HepG2 (cell line): ENCODE measurements around the gene CACHD1. TPM values are rescaled to one million over a fixed set of nuclear protein-coding genes. Genes with fewer than 3 reads are reported as not detected.

Experiments
- ATAC-seq: fragments of 200-7000 bp; cut with Tn5 transposase; 3 replicates; pipeline ENCODE4 v1.9.1; 2020; ENCODE audit warnings: mild to moderate bottlenecking, moderate library complexity
- BruUV-seq: library from RNA; stranded (reverse); fragments of 400-500 nt; replicated peaks from 2 replicates; lab custom pipeline; 2021; lab: Mats Ljungman, UMichigan
- CTCF ChIA-PET: fragments of 300-600 bp; formaldehyde crosslinking; extraction: SDS; loops from one replicate; lab custom pipeline; 2021; ENCODE audit warnings: low total read pairs, inconsistent platforms, low intra/inter-chr PET ratio; lab: Yijun Ruan, JAX
- POLR2A ChIA-PET: fragments of 350-600 bp; sonication (Branson Sonifier 250); formaldehyde crosslinking; loops from one replicate; lab custom pipeline; 2020; ENCODE audit warnings: antibody characterized with exemption, inconsistent platforms; lab: Yijun Ruan, JAX
- DNase-seq: peaks from one replicate; pipeline ENCODE4 v3.0.0-alpha.2; 2015; ENCODE audit warnings: low spot score
- FAIRE-seq: peaks from 3 replicates; lab custom pipeline; 2011; peaks lifted over from hg19 to GRCh38; lab: Jason Lieb, UNC
- H2AFZ ChIP-seq: one replicate; pipeline ENCODE4 v1.6.1; 2011; ENCODE audit warnings: low read length, inconsistent platforms
- H3K27ac ChIP-seq: fragments of 300-600 bp; 3 replicates; pipeline ENCODE4 v1.8.0; 2011; ENCODE audit warnings: mixed run types, mild to moderate bottlenecking, mixed read lengths, low read length, inconsistent platforms; ENCODE audit not compliant: insufficient read depth; ENCODE audit errors: extremely low read length
- H3K27me3 ChIP-seq, 2 experiments: fragments of 200-600 bp in 1 of 2; 2 replicates in 1 of 2; 3 replicates in 1 of 2; pipeline versions ENCODE4 v1.6.0 to v1.8.0; 2011; ENCODE audit warnings: low read length in 2 of 2, mild to moderate bottlenecking in 2 of 2, moderate library complexity in 2 of 2, inconsistent platforms in 1 of 2; ENCODE audit not compliant: insufficient read depth in 2 of 2, control insufficient read depth in 1 of 2
- H3K36me3 ChIP-seq, 2 experiments: fragments of 200-600 bp in 1 of 2; replicated peaks in 1 of 2; 2 replicates in 1 of 2; 3 replicates in 1 of 2; pipeline versions ENCODE4 v1.5.1 to v1.8.0; 2011; ENCODE audit warnings: low read length in 2 of 2, inconsistent platforms in 1 of 2; ENCODE audit not compliant: insufficient read depth in 2 of 2, control insufficient read depth in 1 of 2
- H3K4me1 ChIP-seq: 2 replicates; pipeline ENCODE4 v1.5.1; 2012; ENCODE audit warnings: low read length, inconsistent platforms; ENCODE audit not compliant: insufficient read depth
- H3K4me2 ChIP-seq: 2 replicates; pipeline ENCODE4 v1.6.0; 2011; ENCODE audit warnings: low read depth, low read length, inconsistent platforms
- H3K4me3 ChIP-seq, 3 experiments: fragments of 200-600 bp in 1 of 3; sonication (generic), shearing (Covaris generic) in 1 of 3; replicated peaks in 1 of 3; 2 replicates each; pipeline ENCODE4 v1.5.1; 2011 to 2016; ENCODE audit warnings: low read length in 3 of 3, inconsistent platforms in 2 of 3, low read depth in 2 of 3, mild to moderate bottlenecking in 2 of 3, control low read depth in 1 of 3, mixed read lengths in 1 of 3; ENCODE audit not compliant: insufficient read depth in 1 of 3
- H3K79me2 ChIP-seq: one replicate; pipeline ENCODE4 v1.6.1; 2011; ENCODE audit warnings: low read length, inconsistent platforms; ENCODE audit not compliant: insufficient read depth
- H3K9ac ChIP-seq: 2 replicates; pipeline ENCODE4 v1.6.0; 2011; ENCODE audit warnings: mild to moderate bottlenecking, low read depth, low read length, inconsistent platforms; ENCODE audit not compliant: insufficient read depth
- H3K9me3 ChIP-seq: 2 replicates; pipeline ENCODE4 v1.5.1; 2012; ENCODE audit warnings: mild to moderate bottlenecking, low read length
- H4K20me1 ChIP-seq: 2 replicates; pipeline ENCODE4 v1.6.0; 2011; ENCODE audit warnings: inconsistent platforms, mild to moderate bottlenecking, low read length, moderate library complexity; ENCODE audit not compliant: insufficient read depth
- AKAP8 ChIP-seq: sonication (generic); formaldehyde crosslinking; IDR thresholded peaks from 2 replicates; pipeline ENCODE4 v1.5.1; 2020; ENCODE audit warnings: mild to moderate bottlenecking, missing genetic modification reagents
- DMAP1 ChIP-seq: IDR thresholded peaks from 2 replicates; pipeline ENCODE4 v1.6.1; 2016
- GPN1 ChIP-seq: sonication (generic); formaldehyde crosslinking; IDR thresholded peaks from 2 replicates; pipeline ENCODE4 v1.5.1; 2020; ENCODE audit warnings: missing genetic modification reagents, borderline replicate concordance
- KDM2A ChIP-seq: sonication (generic); formaldehyde crosslinking; IDR thresholded peaks from 2 replicates; pipeline ENCODE4 v1.4.0; 2020; ENCODE audit warnings: low read depth, missing genetic modification reagents, borderline replicate concordance
- MXD4 ChIP-seq: IDR thresholded peaks from 2 replicates; pipeline ENCODE4 v1.6.1; 2016; ENCODE audit warnings: mild to moderate bottlenecking, missing biosample characterization, missing genetic modification reagents
- RARA ChIP-seq: IDR thresholded peaks from 2 replicates; pipeline ENCODE4 v1.6.1; 2016; ENCODE audit warnings: missing genetic modification reagents, missing compliant biosample characterization
- REPIN1 ChIP-seq: sonication (generic); formaldehyde crosslinking; IDR thresholded peaks from 2 replicates; pipeline ENCODE4 v1.8.0; 2022; ENCODE audit warnings: missing genetic modification reagents, low read depth, mild to moderate bottlenecking, borderline replicate concordance
- SIX1 ChIP-seq: sonication (generic); formaldehyde crosslinking; IDR thresholded peaks from 2 replicates; pipeline ENCODE4 v1.4.0; 2020; ENCODE audit warnings: missing genetic modification reagents, borderline replicate concordance
- SIX4 ChIP-seq: sonication (generic); formaldehyde crosslinking; IDR thresholded peaks from 2 replicates; pipeline ENCODE4 v1.4.0; 2020; ENCODE audit warnings: missing genetic modification reagents
- SMYD3 ChIP-seq: sonication (generic); formaldehyde crosslinking; IDR thresholded peaks from 2 replicates; pipeline ENCODE4 v1.8.1; 2023; ENCODE audit warnings: mild to moderate bottlenecking, missing genetic modification reagents
- SNAPC2 ChIP-seq: sonication (generic); formaldehyde crosslinking; IDR thresholded peaks from 2 replicates; pipeline ENCODE4 v1.8.1; 2022; ENCODE audit warnings: mild to moderate bottlenecking, missing genetic modification reagents
- TBX2 ChIP-seq: sonication (generic); formaldehyde crosslinking; IDR thresholded peaks from 2 replicates; pipeline ENCODE4 v1.5.0; 2020; ENCODE audit warnings: missing genetic modification reagents, mild to moderate bottlenecking, borderline replicate concordance
- ZNF337 ChIP-seq: sonication (generic); formaldehyde crosslinking; IDR thresholded peaks from 2 replicates; pipeline ENCODE4 v1.5.1; 2020; ENCODE audit warnings: missing genetic modification reagents, low read depth, mild to moderate bottlenecking, borderline replicate concordance
- ZNF33B ChIP-seq: sonication (generic); formaldehyde crosslinking; IDR thresholded peaks from 2 replicates; pipeline ENCODE4 v1.5.1; 2020; ENCODE audit warnings: mild to moderate bottlenecking, missing genetic modification reagents
- ZNF577 ChIP-seq: sonication (generic); formaldehyde crosslinking; IDR thresholded peaks from 2 replicates; pipeline ENCODE4 v1.4.0; 2020; ENCODE audit warnings: mild to moderate bottlenecking, low read depth, missing genetic modification reagents, borderline replicate concordance
- ZNF605 ChIP-seq: sonication (generic); formaldehyde crosslinking; IDR thresholded peaks from 2 replicates; pipeline ENCODE4 v1.8.0; 2022; ENCODE audit warnings: mild to moderate bottlenecking, missing genetic modification reagents
- ZNF713 ChIP-seq: sonication (generic); formaldehyde crosslinking; IDR thresholded peaks from 2 replicates; pipeline ENCODE4 v1.4.0; 2020; ENCODE audit warnings: mild to moderate bottlenecking, missing genetic modification reagents
- WGBS: methylation state at CpG from one replicate; pipeline ENCODE4 v1.1.6; 2017; ENCODE audit warnings: low lambda C conversion rate; 5-methylcytosine and 5-hydroxymethylcytosine counted together
- in situ Hi-C: cut with HindIII; loops from 2 replicates; pipeline ENCODE4 v1.10.0; 2017; ENCODE audit warnings: low pct_unique_long_range_greater_than_20kb; ENCODE audit not compliant: extremely low pct_ligation_motif_present
- intact Hi-C: fragments of 100-400 bp; cut with micrococcal nuclease; formaldehyde crosslinking; loops from one replicate; pipeline ENCODE4 v1.10.0; 2022; ENCODE audit not compliant: unreplicated experiment
- polyA plus RNA-seq, 8 experiments: library from polyadenylated mRNA; depleted of rRNA in 3 of 8; stranded (reverse) in 7 of 8; unstranded in 1 of 8; fragments of >200 nt; fragmentation: Illumina TruSeq in 4 of 8; extraction: Trizol in 4 of 8; gene quantifications; 2 replicates each; pipeline versions ENCODE4 v1.2.1 to v1.2.3, GENCODE V29; 2011 to 2016; ENCODE audit warnings: low read depth in 4 of 8, missing spikeins in 1 of 8, mixed read lengths in 1 of 8; ENCODE audit not compliant: insufficient read depth in 1 of 8
- total RNA-seq, 5 experiments: library from RNA; depleted of rRNA; stranded (reverse); fragments of >200 nt; fragmentation: Illumina TruSeq; extraction: Trizol; gene quantifications; 2 replicates each; pipeline ENCODE4 v1.2.3, GENCODE V29; 2016; ENCODE audit warnings: low read depth in 1 of 5
- TF ChIP-seq, protein P1 (sequence below), 2 experiments: sonication (generic) in 1 of 2; formaldehyde crosslinking in 1 of 2; IDR thresholded peaks; 2 replicates each; pipeline versions ENCODE4 v1.6.1 to v1.9.0; 2014 to 2022; ENCODE audit warnings: antibody characterized with exemption in 1 of 2, borderline replicate concordance in 1 of 2, inconsistent platforms in 1 of 2, low read depth in 1 of 2, missing genetic modification reagents in 1 of 2

Gene CACHD1
- total and polyA plus RNA-seq, 2 of the 13 experiments (the other 11 are each of a cell fraction or from before 2014, with no cell fraction given) = 0.11 TPM; not detected in 1

- TF ChIP-seq, protein P1, sequence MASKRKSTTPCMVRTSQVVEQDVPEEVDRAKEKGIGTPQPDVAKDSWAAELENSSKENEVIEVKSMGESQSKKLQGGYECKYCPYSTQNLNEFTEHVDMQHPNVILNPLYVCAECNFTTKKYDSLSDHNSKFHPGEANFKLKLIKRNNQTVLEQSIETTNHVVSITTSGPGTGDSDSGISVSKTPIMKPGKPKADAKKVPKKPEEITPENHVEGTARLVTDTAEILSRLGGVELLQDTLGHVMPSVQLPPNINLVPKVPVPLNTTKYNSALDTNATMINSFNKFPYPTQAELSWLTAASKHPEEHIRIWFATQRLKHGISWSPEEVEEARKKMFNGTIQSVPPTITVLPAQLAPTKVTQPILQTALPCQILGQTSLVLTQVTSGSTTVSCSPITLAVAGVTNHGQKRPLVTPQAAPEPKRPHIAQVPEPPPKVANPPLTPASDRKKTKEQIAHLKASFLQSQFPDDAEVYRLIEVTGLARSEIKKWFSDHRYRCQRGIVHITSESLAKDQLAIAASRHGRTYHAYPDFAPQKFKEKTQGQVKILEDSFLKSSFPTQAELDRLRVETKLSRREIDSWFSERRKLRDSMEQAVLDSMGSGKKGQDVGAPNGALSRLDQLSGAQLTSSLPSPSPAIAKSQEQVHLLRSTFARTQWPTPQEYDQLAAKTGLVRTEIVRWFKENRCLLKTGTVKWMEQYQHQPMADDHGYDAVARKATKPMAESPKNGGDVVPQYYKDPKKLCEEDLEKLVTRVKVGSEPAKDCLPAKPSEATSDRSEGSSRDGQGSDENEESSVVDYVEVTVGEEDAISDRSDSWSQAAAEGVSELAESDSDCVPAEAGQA (IDR thresholded peaks at IDR 0.05; ENCODE audit: low read depth) = no peak
- TF ChIP-seq, protein P1 (CRISPR knock-in tag; IDR thresholded peaks at IDR 0.05; ENCODE audit: borderline replicate concordance) = no peak
- TF ChIP-seq ZNF605 (CRISPR knock-in tag) (no peak), KDM2A (no peak), SMYD3 (CRISPR knock-in tag) (no peak)
These were observed 2.9 kb downstream of the CACHD1 start (continued) for GRCh38 chr1:64472805-64473204.

GRCh38 chr1:64473367-64473766, 3.4 kb downstream of the CACHD1 start:
- intact Hi-C loops = no loop called here
- H3K79me2 ChIP-seq = no peaks in the 10 kb centered on the region
- H3K36me3 ChIP-seq = no peaks in the 10 kb centered on the region
- POLR2A ChIA-PET = no interaction called here
- no peak for FAIRE-seq
- TF ChIP-seq ZNF577 (no peak), TBX2 (no peak), SIX1 (CRISPR knock-in tag) (no peak), RARA (no peak), MXD4 (CRISPR knock-in tag) (no peak), AKAP8 (CRISPR knock-in tag) (no peak), GPN1 (no peak), ZNF713 (no peak), SIX4 (CRISPR knock-in tag) (no peak), SNAPC2 (no peak), DMAP1 (CRISPR knock-in tag) (no peak), REPIN1 (CRISPR knock-in tag) (no peak), ZNF33B (CRISPR knock-in tag) (no peak), ZNF337 (CRISPR knock-in tag) (no peak)
- H2AFZ ChIP-seq = no peak overlapping the region
- peaks cover 5 to 42% of the 10 kb centered on the region in 2 experiments; a peak in 4 of 5 replicates for H3K27me3 ChIP-seq
- no peak overlapping the region for H3K4me3 ChIP-seq
- in situ Hi-C loops = no loop called here
- H3K27ac ChIP-seq = no peak overlapping the region
- ATAC-seq = no peak
- no peak overlapping the region for H3K9ac ChIP-seq
- no peaks in the 10 kb centered on the region for H3K4me1 ChIP-seq
- 0% methylated on average over 1 of the region's 1 CpG for WGBS
- DNase-seq = no peak
- no peaks in the 10 kb centered on the region for H3K9me3 ChIP-seq
- no peak overlapping the region for H3K4me2 ChIP-seq
- CTCF ChIA-PET = no interaction called here
- BruUV-seq = no TSS peak
- no peaks in the 10 kb centered on the region for H4K20me1 ChIP-seq
